ENCODE measurements around the gene PRR5.

The PRR5 gene

DNA sequence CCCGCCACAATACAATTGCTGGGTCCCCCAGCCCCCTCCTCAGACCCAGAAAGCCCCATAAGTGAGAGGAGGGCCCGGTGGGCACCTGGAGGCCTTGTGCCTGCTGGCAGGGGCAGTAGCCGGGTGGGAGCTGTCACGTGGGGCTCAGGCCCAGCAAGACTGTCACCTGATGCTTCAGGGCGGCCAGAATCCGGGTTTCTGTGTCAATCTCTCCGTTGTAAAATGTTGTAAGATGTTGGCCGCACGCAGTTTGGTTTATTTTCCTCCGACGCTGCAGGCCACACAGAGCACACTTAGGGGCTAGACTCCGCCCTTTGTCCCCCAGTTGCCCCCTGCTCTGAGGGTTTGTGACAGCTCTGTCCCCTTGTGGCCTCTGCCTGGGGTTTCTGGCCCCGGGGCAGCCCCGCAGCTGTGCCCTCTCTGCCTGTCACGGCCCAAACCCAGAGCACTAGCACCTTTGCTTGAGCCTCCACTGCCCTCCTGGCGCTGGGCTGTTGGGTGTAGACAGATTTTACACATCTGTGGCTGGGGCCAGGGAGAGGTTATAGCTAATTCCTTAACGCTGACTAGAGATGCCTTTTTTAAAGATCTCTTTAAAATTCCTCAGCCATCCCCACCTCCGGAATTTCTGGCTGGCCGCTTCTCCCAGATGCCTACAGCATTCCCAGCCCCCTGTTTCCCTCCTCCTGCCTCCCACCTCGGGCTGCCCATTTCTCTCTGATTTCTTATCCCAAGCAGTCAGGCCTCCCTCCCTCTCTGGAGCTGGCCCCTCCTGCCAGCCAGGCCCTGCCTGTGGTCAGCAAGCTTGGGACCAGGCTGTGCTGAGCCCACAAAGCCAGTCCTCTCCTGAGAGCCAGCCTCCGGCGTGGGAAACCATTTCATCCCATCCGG lies 3.2 kb upstream of the PRR5 start:
- TF ChIP-seq, protein P1, sequence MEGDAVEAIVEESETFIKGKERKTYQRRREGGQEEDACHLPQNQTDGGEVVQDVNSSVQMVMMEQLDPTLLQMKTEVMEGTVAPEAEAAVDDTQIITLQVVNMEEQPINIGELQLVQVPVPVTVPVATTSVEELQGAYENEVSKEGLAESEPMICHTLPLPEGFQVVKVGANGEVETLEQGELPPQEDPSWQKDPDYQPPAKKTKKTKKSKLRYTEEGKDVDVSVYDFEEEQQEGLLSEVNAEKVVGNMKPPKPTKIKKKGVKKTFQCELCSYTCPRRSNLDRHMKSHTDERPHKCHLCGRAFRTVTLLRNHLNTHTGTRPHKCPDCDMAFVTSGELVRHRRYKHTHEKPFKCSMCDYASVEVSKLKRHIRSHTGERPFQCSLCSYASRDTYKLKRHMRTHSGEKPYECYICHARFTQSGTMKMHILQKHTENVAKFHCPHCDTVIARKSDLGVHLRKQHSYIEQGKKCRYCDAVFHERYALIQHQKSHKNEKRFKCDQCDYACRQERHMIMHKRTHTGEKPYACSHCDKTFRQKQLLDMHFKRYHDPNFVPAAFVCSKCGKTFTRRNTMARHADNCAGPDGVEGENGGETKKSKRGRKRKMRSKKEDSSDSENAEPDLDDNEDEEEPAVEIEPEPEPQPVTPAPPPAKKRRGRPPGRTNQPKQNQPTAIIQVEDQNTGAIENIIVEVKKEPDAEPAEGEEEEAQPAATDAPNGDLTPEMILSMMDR (IDR thresholded peaks at IDR 0.05; ENCODE audit: extremely low read depth, missing control alignments), result no peak
- DNase-seq (ENCODE audit: low spot score), result no peak

DNA sequence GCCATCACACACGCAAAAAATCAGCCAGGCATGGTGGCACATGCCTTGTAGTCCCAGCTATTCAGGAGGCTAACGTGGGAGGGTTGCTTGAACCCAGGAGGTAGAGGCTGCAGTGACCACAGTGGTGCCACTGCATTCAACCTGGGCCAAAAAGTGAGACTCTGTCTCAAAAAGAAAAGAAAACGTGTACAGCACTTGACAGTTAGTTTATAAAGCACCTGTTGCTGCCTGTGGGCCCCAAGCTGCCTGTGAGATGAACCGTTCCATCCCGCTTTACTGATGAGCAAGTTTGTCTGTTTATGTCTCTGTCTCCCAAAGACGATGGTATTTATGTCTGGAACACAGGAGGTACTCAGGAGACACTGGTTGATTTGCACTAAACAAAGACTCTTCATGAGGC lies 1.5 kb upstream of the PRR5 start:
- no peak for DNase-seq (ENCODE audit: low spot score)
- TF ChIP-seq, protein P1 (IDR thresholded peaks at IDR 0.05; ENCODE audit: extremely low read depth, missing control alignments), result no peak

DNA sequence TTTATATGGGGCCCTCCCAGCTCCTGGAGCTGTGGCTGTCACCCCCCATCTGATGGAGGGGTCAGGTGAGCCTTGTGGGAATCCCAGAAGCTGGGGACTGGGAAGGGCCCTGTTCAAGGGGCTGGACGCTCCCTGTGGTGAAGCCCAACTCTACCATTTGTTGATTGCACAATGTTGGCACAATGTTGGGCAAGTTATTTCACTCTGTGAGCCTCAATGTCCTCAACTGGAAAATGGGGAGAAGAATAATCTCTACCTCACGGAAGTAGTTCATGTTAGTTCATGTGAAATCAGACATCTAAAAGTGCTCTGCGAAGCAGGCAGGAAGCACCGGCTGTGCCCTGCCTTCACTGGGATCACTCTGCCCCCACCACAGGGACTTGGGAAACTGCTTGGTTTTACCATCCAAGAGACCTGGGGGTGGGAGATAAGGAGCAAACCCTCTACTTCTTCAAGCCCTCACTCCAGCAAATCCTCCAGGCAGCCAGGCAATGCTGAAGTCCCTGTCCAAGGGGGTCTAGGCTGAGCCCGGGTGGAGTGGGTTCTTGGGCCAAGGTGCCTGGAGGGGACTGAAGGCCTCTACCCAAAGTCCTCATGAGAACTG lies 715 bp upstream of the PRR5 start:
- TF ChIP-seq, protein P1 (IDR thresholded peaks at IDR 0.05; ENCODE audit: extremely low read depth, missing control alignments), result no peak
- DNase-seq (ENCODE audit: low spot score), result no peak

DNA sequence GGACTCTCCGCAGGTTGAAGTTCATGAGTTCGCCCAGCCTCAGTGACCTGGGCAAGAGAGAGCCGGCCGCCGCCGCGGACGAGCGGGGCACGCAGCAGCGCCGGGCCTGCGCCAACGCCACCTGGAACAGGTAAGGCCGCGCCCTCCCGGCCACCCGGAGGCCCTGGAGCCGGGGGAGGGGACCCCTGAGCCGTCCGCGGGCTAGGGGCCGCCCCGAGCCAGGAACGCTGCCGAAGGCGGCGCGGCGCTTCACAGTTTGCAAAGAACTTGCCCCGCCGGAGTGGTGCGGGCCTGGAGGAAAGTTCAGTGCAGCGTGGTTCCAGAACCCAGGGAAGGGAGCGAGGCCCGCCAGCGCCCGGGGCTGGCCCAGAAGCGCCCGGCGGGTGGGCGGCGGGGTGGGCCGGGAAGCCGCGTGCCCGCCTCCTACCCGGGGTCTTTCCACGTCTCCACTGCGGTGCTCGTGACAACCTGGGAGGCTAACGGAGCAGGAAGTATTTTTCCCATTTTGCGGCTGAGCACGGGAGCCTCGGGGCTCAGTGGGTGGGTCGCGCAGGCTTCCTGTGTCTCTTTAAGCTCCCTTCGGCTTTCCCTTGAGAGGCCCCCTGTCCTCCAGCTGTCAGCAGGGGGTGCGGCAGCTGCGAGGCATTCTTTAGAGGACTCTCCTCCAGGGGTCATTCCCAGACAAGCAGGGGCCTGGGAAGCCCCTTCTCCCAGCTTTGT lies 635 bp downstream of the PRR5 start:
- TF ChIP-seq, protein P1 (IDR thresholded peaks at IDR 0.05; ENCODE audit: extremely low read depth, missing control alignments), result no peak
- DNase-seq (ENCODE audit: low spot score), result no peak

DNA sequence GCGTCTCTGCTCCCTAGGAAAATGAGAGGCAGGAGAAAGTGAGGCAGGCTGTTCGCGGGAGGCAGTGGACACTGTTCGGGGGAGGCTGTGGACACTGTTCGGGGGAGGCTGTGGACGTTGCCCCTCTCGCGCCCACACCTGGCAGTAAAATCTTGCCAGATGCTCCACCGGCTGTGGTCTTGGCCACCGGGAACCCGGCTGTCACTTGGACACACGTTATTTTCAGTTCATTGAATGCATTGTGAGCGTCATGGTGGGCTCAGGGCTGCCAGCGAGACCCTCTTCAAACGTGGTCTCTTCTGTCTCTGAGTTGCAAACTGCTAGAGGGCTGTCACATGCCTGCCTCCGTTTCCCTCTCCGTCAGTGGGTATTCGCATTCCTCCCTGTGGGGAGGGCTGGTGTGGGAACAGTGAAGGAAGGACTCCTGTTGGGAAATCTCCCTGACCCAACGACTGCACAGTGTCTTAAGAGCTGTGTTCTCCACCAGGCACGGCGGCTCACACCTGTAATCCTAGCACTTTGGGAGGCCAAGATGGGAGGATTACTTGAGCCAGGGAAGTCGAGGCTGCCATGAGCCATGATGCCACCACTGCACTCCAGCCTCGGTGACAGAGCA lies 1.4 kb downstream of the PRR5 start:
- TF ChIP-seq, protein P1 (IDR thresholded peaks at IDR 0.05; ENCODE audit: extremely low read depth, missing control alignments), result no peak

DNA sequence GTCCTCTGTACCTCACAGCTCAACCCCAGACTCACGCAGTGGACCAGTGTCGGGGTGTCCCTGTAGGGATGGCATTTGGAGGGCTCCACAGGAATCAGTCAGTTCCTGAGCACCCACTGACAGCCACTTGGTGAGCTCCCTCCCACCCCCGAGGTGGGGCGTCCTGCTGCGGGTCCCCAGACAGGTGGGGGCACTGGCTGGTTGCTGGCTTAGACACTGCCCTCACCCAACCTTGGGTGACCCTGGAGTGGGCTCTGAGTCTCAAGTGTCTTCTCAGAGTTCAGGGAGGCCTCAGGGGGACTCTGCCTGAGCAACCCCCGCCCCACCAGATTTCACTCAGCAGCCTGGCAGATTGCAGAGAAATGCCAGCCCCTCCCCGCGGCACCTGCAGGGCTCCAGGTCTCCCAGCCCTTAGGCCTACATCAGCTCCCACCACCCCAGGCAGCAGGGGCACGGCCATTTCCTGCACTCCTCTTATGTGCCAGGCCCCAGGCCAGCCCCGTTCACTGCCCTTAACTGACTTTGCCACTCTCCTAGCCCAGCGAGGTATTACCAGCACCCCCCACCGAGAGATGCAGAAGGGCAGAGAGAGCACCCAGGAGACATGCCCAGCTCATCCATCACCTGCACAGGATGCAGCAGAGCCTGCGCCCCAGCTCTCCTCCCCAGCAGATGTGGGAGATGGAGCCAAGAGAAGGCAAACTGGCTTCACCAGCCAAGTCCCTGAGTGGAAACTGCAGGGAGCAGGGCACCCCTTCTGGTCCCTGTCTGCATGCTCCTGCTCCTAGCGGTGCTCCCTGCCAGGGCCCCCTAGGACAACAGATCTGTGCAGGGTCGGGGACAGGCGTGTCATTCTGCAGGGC lies 2.4 kb downstream of the PRR5 start:
- DNase-seq (ENCODE audit: low spot score), result no peak
- TF ChIP-seq, protein P1 (IDR thresholded peaks at IDR 0.05; ENCODE audit: extremely low read depth, missing control alignments), result no peak

More for the DNA sequence above, 1.4 kb downstream of the PRR5 start:
- no peak for DNase-seq (ENCODE audit: low spot score)

Data from GM20000 (cell line).